Caco-2 (cell line): ENCODE results near the gene MPL. TPM values are rescaled to one million over a fixed set of nuclear protein-coding genes. Genes with fewer than 3 reads are reported as not detected.

ENCODE experiments used
- BruUV-seq: library from RNA; stranded (reverse); fragments of 400-500 nt; replicated peaks from 2 replicates; lab custom pipeline; 2021; lab: Mats Ljungman, UMichigan
- CTCF ChIA-PET: fragments of 300-600 bp; sonication (Branson Sonifier 250); formaldehyde crosslinking; loops from one replicate; lab custom pipeline; 2022; ENCODE audit warnings: antibody characterized with exemption; lab: Charles Lee
- POLR2A ChIA-PET: fragments of 300-600 bp; sonication (Branson Sonifier 250); formaldehyde crosslinking; loops from one replicate; lab custom pipeline; 2022; ENCODE audit warnings: antibody characterized with exemption; lab: Charles Lee
- DNase-seq, 2 experiments: peaks; one replicate each; pipeline versions ENCODE4 v3.0.0 to v3.0.0-alpha.2; 2020 to 2022
- H3K27me3 ChIP-seq: replicated peaks from 2 replicates; pipeline ENCODE4 v1.6.0; 2011; ENCODE audit warnings: low read length; ENCODE audit not compliant: control insufficient read depth, insufficient read depth
- H3K36me3 ChIP-seq: 2 replicates; pipeline ENCODE4 v1.5.1; 2011; ENCODE audit warnings: low read length; ENCODE audit not compliant: control insufficient read depth, insufficient read depth
- H3K4me1 ChIP-seq: fragments of 250-450 bp; sonication (Bioruptor Pico); 2 replicates; pipeline ENCODE4 v1.5.1; 2020; ENCODE audit warnings: mild to moderate bottlenecking
- H3K4me3 ChIP-seq: 2 replicates; pipeline ENCODE4 v1.5.1; 2011; ENCODE audit warnings: low read depth, mild to moderate bottlenecking, control low read depth, low read length
- H3K9me3 ChIP-seq: fragments of 250-450 bp; sonication (Bioruptor Pico); 2 replicates; pipeline ENCODE4 v1.5.1; 2020; ENCODE audit warnings: mild to moderate bottlenecking, moderate library complexity
- H3K27ac Mint-ChIP-seq: one replicate; pipeline ENCODE4 v1.8.0; 2022; ENCODE audit warnings: mixed read lengths; ENCODE audit not compliant: unreplicated experiment
- H3K27me3 Mint-ChIP-seq: one replicate; pipeline ENCODE4 v1.8.0; 2022; ENCODE audit warnings: mixed read lengths; ENCODE audit not compliant: insufficient read depth, unreplicated experiment
- H3K36me3 Mint-ChIP-seq: one replicate; pipeline ENCODE4 v1.8.0; 2022; ENCODE audit warnings: mild to moderate bottlenecking, mixed read lengths; ENCODE audit not compliant: insufficient read depth, unreplicated experiment
- H3K4me1 Mint-ChIP-seq: one replicate; pipeline ENCODE4 v1.8.0; 2022; ENCODE audit warnings: low read depth, mixed read lengths; ENCODE audit not compliant: unreplicated experiment
- H3K4me3 Mint-ChIP-seq: one replicate; pipeline ENCODE4 v1.8.0; 2022; ENCODE audit warnings: mild to moderate bottlenecking, moderate library complexity, mixed read lengths; ENCODE audit not compliant: unreplicated experiment
- H3K9me3 Mint-ChIP-seq: one replicate; pipeline ENCODE4 v1.8.0; 2022; ENCODE audit warnings: mixed read lengths; ENCODE audit not compliant: unreplicated experiment
- CTCF ChIP-seq, 2 experiments: fragments of 200-600 bp in 1 of 2; IDR thresholded peaks; 1 replicate in 1 of 2; 2 replicates in 1 of 2; pipeline versions ENCODE4 v1.5.1 to v1.8.0; 2011 to 2022; ENCODE audit warnings: antibody characterized with exemption in 1 of 2, control low read depth in 1 of 2, inconsistent platforms in 1 of 2, low read depth in 1 of 2, low read length in 1 of 2, mild to moderate bottlenecking in 1 of 2, moderate library complexity in 1 of 2; ENCODE audit not compliant: insufficient read depth in 1 of 2, severe bottlenecking in 1 of 2, unreplicated experiment in 1 of 2
- intact Hi-C: fragments of 100-400 bp; cut with micrococcal nuclease; formaldehyde crosslinking; loops from one replicate; pipeline ENCODE4 v1.10.0; 2022; ENCODE audit not compliant: unreplicated experiment
- total RNA-seq: library from RNA; stranded (reverse); gene quantifications from 2 replicates; pipeline ENCODE4 v1.2.3, GENCODE V29; 2022

The MPL gene
- total RNA-seq, 1 experiment from 2014 or later = not detected

GRCh38 chr1:43327549-43328292 lies 9.9 kb upstream of the MPL start:
- no peak overlapping the region for H3K4me3 ChIP-seq
- no peaks in the 10 kb centered on the region for H3K27me3 ChIP-seq
- ChIA-PET CTCF (no interaction called here), POLR2A (no interaction called here)
- H3K9me3 ChIP-seq = peaks cover 14% of the 10 kb centered on the region
- intact Hi-C loops = no loop called here
- H3K4me3 Mint-ChIP-seq = no peak overlapping the region
- no peak overlapping the region for H3K27ac Mint-ChIP-seq
- H3K27me3 Mint-ChIP-seq = no peaks in the 10 kb centered on the region
- H3K9me3 Mint-ChIP-seq = peaks cover 8% of the 10 kb centered on the region
- TF ChIP-seq CTCF (IDR thresholded peaks at IDR 0.05; ENCODE audit: insufficient read depth in 1 of 2, low read depth in 1 of 2, low read length in 1 of 2, severe bottlenecking in 1 of 2, unreplicated experiment in 1 of 2) = no peak
- H3K36me3 ChIP-seq = no peaks in the 10 kb centered on the region
- H3K4me1 ChIP-seq = no peaks in the 10 kb centered on the region
- no TSS peak for BruUV-seq
- H3K36me3 Mint-ChIP-seq = no peaks in the 10 kb centered on the region
- no peak for DNase-seq
- H3K4me1 Mint-ChIP-seq = no peaks in the 10 kb centered on the region

GRCh38 chr1:43329995-43330751 lies 7.4 kb upstream of the MPL start:
- intact Hi-C loops = no loop called here
- H3K4me3 Mint-ChIP-seq = no peak overlapping the region
- no peak for TF ChIP-seq CTCF (IDR thresholded peaks at IDR 0.05; ENCODE audit: insufficient read depth in 1 of 2, low read depth in 1 of 2, low read length in 1 of 2, severe bottlenecking in 1 of 2, unreplicated experiment in 1 of 2)
- H3K27me3 Mint-ChIP-seq = no peaks in the 10 kb centered on the region
- no peak overlapping the region for H3K27ac Mint-ChIP-seq
- no peak for DNase-seq
- no peaks in the 10 kb centered on the region for H3K27me3 ChIP-seq
- BruUV-seq = no TSS peak
- no peak overlapping the region for H3K4me3 ChIP-seq
- no peaks in the 10 kb centered on the region for H3K36me3 ChIP-seq
- ChIA-PET POLR2A (interaction anchor here (1.5 kb wide), 1 partner anchor 45 kb away, joined by 3 read pairs; the partner anchor contains the start of gene C1orf210), CTCF (no interaction called here)
- H3K36me3 Mint-ChIP-seq = no peaks in the 10 kb centered on the region
- peaks cover 8% of the 10 kb centered on the region for H3K9me3 Mint-ChIP-seq
- H3K4me1 ChIP-seq = no peaks in the 10 kb centered on the region
- H3K9me3 ChIP-seq = peaks cover 7% of the 10 kb centered on the region
- no peaks in the 10 kb centered on the region for H3K4me1 Mint-ChIP-seq

- H3K36me3 ChIP-seq = no peaks in the 10 kb centered on the region
- H3K9me3 Mint-ChIP-seq = peaks cover 8% of the 10 kb centered on the region
- H3K4me3 Mint-ChIP-seq = no peak overlapping the region
- no peak for TF ChIP-seq CTCF (IDR thresholded peaks at IDR 0.05; ENCODE audit: insufficient read depth in 1 of 2, low read depth in 1 of 2, low read length in 1 of 2, severe bottlenecking in 1 of 2, unreplicated experiment in 1 of 2)
- ChIA-PET POLR2A (no interaction called here), CTCF (no interaction called here)
- intact Hi-C loops = no loop called here
- BruUV-seq = no TSS peak
- H3K4me3 ChIP-seq = no peak overlapping the region
- H3K9me3 ChIP-seq = no peaks in the 10 kb centered on the region
- no peak for DNase-seq
- no peaks in the 10 kb centered on the region for H3K27me3 ChIP-seq
- H3K27ac Mint-ChIP-seq = no peak overlapping the region
- H3K27me3 Mint-ChIP-seq = no peaks in the 10 kb centered on the region
- no peaks in the 10 kb centered on the region for H3K4me1 Mint-ChIP-seq
- no peaks in the 10 kb centered on the region for H3K36me3 Mint-ChIP-seq
- no peaks in the 10 kb centered on the region for H3K4me1 ChIP-seq
These were observed 5.9 kb upstream of the MPL start for GRCh38 chr1:43331688-43332087.
